HG03439 (cell line): ENCODE data around the gene TRIM31.
"Not testable (repeated sequence)": the region's sequence is repeated elsewhere in the genome, so short reads cannot be mapped to it uniquely, and the experiment has no call there.

Experiments
- ATAC-seq: cut with Tn5 transposase; IDR thresholded peaks from one replicate; pipeline ENCODE4 v1.9.1; 2021; ENCODE audit warnings: mild to moderate bottlenecking, moderate library complexity; ENCODE audit not compliant: unreplicated experiment

The TRIM31 gene

GRCh38 chr6:30118691-30119090 lies 5.8 kb upstream of the TRIM31 start:
- not testable (repeated sequence) for ATAC-seq

- ATAC-seq = no peak
These were observed 3.8 kb upstream of the TRIM31 start for GRCh38 chr6:30116724-30117123.

- no peak for ATAC-seq
These were observed 951 bp upstream of the TRIM31 start for GRCh38 chr6:30113841-30114240.

DNA sequence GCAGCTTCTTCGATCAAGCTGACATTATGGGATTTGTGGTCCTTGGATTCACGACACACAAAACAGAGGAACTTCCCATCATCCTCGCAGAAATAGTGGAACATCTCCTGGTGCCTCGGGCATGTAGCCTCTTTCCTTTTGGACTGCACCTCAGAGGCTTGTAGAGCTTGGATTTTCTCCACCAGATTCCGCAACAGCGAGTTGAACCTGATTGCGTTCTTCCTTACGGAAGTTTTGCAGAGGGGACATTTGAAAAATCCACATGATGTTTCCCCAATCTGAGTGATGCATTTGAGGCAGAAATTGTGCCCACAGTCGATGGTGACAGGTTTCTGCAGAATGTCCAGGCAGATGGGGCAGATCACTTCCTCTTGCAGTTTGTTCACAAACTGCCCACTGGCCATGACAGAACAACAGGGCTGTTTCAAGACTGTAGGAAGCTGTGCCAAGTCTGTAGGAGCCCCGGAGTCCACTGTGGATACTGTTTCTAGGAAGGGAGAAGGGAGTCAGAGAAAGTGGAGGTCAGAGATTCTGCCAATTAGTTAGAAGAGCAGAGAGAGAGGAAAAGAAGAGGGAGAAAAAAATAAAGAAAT lies 392 bp downstream of the TRIM31 start:
- no peak for ATAC-seq

- no peak for ATAC-seq
These were observed 1.5 kb downstream of the TRIM31 start for GRCh38 chr6:30111266-30111856.

GRCh38 chr6:30104661-30105060 lies 8.2 kb downstream of the TRIM31 start:
- no peak for ATAC-seq

GRCh38 chr6:30103872-30104179 lies 9.1 kb downstream of the TRIM31 start:
- no peak for ATAC-seq

DNA sequence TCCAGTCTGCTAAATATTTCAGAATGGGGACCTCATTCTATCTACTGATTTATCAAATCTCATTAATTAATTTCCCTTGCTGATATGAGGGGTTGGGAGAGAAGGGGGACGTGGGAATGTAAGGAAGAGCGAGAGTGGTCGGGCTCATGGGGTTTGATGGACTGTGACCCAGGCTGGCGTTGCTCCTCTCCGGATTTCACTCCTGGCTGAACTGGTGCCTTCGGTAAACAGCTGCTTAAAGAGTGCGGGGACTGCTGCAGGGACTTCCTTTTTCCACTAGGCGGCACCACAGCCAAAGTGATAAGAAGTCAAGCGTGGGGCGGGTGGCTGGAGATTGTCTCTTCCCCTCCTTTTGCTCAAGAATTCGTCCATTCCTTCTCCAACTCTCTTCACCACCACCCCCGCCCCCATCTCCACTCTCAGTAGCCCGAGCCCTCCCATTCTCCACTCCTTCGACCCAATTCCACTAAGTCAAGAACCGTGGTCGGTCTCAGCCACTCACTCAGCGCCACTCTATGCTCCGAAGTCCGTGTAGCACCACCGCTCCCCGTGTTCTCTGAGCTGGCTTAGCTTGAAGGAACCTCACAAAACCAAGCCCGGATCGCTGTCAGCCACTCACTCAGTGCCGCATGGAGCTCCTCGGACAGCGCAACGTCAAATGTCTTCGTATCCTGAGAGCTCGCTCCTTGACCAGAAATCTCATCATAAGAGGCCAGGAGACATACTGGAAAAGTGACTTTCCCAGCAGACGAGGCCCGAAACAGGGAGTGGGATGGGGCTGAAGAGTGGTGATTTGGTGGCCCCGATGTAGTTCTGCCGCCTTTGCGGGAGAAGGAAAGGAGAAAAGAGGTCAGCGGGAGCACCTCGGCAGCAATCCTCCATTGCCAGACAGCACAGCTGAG lies 9.7 kb downstream of the TRIM31 start:
- peak; percentile 62 for ATAC-seq

- no peak for ATAC-seq
These were observed 10.4 kb downstream of the TRIM31 start for GRCh38 chr6:30102414-30102969.

DNA sequence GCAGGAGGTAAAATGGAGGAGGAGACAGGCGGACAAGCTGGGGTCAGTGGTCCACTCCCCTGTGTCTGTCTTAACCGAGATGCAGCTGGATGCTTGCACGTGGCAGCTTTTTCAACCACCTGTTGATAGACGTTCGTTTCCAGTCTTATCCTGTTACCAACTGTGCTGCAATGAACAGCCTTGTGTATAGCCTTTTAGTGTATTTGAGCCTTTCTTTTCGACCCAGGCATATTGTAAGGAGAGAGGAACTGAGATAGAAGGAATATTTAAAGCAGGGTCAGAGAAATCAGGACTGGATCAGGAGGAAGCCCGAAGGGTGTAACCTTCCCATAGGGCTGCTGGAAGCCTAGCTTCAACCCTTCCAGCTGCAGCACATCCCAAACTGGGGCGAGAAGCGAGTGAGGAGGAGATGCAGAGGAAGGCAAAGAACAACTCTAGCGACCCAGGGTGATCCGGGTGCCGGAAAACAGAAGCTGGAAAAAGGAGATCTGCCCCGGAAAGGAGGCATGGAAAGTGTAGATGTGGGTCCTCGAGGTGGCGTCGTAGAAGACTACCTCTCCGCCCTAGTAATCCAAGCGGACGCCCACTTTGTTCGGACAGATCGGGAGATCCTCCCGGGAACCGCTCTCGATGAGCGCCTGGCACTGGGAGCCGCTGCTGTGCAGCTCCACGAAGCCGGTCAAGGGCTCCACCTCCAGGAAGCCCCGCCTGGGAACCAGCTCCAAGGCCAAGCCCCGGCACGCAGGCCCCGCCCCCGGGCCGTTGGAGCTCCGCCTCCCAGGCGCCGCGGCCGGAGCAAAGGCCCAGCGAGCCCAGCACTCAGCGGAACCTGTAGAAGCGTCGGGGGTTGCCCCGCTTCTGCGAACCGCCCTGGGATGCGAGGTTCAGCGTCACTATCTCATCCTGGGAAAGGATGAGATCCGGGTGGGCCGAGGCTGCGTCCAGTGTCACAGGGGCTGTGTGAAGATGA lies 11.2 kb downstream of the TRIM31 start:
- ATAC-seq = peak; percentile 71

- no peak for ATAC-seq
These were observed 12.1 kb downstream of the TRIM31 start for GRCh38 chr6:30100585-30101443.

DNA sequence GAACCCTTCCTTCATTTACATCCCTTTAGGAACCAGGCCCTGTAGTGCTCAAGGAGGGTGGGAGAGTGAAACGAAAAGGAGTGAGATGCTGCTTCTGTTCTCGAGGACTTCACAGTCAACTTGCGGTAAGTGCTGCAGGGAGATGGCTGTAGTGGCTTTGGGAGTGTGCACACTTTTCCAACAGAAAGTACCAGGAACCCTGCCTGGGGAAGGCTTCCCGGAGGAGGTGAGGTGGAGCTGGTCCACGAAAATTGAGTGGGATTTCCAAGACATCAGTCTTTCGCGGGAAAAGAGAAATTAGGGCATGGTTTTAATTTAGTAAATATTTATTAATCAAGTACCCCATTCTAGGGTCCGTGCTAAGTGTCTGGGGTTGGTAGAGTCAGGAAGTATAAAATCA lies 12.7 kb downstream of the TRIM31 start:
- ATAC-seq = no peak

DNA sequence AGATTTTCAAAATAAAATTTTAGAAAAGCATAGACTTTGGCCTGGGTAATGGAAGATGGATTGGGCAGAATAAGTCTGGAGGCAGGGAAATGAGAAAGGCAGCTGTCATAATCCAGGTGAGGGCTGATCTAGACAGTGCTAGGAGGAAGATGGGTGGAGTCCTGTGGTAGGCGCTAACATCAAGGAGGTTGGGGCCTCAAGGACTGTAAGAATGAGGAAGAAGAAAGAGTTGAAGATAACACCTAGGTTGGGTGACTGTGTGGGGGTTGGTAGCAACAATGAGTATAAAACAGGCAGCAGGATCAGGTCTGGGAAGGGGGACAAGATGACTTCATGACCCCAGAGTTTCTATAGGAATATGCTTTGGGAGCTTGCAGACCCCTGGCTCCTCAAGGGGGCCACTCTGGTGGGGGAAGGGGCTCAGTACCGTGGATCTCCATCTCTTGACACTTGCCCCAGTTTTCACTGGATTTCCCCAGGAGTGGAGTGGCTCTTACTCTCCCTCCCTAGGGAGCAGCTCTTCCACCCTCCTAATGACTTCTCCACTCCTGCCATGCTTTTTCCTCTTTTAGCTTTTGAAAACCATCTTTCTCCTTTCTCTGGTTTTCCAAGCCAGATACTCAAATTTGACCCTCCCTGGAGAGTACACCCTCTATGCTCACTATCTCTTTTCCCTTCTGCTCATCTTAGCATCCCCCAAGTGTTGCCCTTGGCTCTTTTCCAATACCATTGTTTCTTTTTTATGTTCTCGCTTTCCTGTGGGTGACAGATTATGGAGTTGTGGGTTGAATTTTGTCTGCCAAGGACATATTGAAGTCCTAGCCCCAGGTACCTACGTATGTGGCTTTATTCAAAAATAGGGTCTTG lies 14.8 kb downstream of the TRIM31 start:
- ATAC-seq = no peak

DNA sequence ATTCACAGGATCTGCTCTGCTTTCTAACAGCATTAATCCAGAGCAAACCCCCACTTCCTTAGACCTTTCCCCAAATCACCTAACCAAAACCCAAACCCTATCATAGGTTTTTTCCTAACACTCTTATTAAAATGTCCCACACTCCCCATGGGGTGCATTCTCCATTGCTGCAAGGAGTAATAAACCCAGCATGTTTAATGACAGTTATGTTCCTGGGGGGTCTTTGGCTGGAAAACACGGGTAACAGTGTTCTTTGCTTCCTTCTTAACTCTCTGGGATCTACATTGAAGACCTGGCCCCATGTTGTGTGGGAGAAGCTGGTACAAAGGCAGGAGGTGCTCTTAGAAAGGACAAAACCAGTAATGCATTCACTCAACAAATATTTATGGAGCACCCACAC lies 16.1 kb downstream of the TRIM31 start:
- ATAC-seq = no peak

DNA sequence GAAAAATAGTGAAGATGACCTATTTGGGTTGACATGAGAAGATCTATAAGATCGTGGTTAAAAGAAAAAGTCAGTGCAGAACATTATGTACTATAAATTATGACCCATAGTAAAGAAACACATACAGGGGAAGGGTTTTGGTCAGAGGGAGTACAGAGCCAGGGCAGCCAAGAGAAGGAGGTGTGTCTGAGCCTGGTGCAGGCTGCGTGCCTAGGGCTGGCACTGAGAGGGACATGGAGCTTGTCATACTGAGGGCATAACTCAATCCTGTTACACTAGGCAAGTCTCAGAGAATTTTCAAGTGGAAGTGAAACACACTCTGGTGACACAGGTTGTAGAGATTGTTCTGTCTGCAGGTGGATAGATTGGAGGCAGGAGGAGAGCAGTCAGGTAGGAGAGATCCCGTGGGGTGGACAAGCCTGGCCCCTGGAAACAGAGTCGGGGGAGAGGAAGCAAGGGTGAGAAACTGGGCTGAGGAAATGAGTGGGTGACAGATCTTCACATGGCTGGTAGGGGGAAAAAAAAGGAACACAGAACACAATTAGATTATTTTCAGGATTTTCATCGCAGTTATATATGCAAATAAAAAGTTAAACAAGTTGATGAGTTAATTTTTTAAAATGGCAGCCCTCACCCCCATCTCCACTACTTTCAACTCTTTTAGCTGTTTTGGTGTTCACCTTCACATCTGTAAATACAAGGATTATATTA lies 18.8 kb downstream of the TRIM31 start:
- no peak for ATAC-seq

DNA sequence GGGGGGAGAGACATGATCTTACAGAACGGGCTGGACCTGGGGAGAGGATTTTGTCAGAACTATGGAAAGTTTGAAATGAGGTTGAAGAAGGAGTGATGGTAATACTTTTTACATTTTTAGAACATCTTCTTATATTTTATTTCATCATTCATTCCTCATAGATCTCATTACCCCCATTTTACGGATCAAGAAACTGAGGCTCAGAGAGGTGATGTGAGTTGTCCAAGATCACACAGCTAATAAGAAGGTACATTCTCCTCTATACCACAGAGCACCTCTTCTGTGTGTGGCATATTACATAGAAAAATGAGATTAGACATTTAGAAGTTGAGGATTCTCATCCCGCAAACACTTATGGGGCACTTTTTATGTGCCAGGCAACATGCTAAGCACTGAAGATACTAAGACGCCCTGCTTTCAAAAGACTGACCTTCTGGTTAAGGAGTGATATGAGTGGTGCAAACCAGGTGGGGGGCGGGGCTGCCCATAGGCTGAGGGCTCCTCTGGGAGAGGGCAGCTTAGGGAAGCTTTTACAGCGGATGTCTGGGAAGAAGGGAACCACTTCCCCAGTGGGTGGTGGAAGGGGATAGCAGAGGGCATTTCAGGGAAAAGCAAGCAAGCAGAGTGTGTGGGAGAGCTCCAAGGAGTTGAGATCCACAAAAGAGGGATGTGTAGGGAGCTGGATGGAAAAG lies 19.9 kb downstream of the TRIM31 start:
- ATAC-seq = no peak

DNA sequence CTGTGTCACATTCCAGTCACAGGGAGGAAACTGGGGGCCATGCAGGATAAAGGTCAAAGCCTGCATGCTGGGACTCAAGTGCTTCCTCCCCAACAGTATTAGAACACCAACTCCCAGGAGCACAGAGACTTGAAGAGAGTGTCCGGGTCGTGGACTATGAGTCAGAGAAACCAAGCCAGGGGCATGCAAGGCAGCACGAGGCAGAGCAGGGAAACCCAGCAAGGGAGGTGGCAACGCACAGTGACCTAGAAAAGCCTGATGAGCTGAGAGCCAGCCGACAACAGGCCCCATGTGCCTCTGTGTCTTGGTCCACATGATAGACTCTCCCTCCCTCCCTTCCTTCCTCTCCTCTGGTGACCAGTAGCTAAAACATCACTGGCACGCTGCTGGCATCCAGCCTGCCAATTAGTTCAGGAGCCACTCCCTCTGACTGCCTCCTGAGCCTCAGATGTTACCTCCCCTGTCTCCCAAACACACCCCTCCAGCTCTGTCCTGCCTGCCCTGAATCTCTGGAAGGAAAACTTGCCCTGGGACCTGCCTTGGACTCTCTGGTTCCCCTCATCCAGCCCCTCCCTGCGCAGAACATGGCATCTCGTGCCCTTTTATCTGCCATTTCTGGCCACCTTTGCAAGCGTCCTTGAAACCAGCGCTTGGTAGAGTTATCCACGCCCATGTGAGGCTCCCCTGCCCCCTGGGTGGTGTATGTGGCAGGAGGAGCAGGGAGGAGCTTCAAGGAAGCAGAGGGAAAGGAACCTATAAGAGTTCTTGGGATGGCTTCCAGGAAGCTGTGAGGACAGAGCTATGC lies 21.1 kb downstream of the TRIM31 start:
- ATAC-seq = no peak
